Erythroblast (primary cell): ENCODE results near the gene MS4A15.

Experiments
- DNase-seq, 2 experiments: peaks; one replicate each; lab custom pipeline; 2025; lab: John Stamatoyannopoulos, UW
- GATA1 ChIP-seq: IDR thresholded peaks from 2 replicates; pipeline ENCODE4 v1.6.1; 2011; ENCODE audit warnings: low read depth, mild to moderate bottlenecking, control low read depth, low read length, moderate library complexity
- POLR2A ChIP-seq: IDR thresholded peaks from 2 replicates; pipeline ENCODE4 v1.6.1; 2011; ENCODE audit warnings: mild to moderate bottlenecking, low read length

The MS4A15 gene

DNA sequence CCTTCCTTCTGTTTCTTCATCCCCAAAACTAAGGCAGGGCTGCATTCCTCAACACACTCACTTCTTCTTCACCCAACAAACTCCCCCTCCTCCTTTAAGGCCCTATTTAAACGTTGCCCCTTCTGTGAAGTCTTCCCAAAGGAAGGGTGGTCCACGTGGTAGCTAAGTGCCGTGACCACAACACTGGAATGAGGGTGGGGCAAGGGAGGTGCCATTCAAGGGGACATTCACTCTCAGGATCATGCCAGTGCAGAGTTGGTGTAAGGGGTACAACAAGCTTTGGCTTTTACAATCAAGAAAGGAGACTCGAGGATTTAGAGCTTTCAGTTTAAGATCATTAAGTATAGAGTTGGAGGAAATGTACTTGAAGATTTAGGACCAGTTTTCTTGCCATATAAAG, 20.4 kb downstream of the MS4A15 start:
- DNase-seq: no peak
- TF ChIP-seq POLR2A (no peak), GATA1 (no peak)

DNA sequence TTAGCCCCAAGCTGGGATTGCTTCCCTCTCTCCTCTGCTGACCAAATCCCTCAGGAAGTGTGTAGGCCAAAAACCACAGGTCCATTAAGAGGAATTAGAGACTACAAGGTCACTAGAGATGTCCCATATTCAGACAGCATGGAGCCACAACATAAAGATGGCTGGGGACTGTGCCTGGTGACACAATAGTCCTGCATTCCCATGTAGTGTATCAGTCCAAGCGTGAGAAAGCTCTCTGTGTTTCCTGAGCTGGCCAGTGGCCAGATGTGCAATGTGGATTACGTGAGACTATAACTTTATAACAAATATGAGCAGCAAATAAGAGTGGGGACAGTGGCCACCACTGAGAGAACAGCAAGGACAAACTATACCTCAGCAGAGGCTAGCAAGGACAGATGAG, 20.9 kb downstream of the MS4A15 start:
- TF ChIP-seq GATA1: no peak
- TF ChIP-seq POLR2A: no peak
- DNase-seq: no peak

DNA sequence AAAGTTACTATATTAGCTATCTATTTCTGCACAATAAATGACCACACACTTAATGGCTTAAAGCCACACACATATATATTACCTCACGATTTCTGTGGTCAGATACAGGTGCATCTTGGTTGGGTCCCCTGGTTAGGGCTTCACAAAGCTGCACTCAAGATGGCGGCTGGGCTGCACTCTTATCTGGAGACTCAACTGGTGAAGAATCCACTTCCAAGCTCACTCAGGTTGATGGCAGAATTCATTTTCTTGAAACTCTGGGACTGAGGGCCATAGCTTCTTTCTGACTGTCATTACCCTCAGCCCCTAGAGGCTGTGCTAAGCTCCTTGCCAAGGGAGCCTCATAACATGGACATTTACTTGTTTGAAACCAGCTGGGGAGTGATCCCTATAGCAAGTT, 23.4 kb downstream of the MS4A15 start:
- DNase-seq: no peak

DNA sequence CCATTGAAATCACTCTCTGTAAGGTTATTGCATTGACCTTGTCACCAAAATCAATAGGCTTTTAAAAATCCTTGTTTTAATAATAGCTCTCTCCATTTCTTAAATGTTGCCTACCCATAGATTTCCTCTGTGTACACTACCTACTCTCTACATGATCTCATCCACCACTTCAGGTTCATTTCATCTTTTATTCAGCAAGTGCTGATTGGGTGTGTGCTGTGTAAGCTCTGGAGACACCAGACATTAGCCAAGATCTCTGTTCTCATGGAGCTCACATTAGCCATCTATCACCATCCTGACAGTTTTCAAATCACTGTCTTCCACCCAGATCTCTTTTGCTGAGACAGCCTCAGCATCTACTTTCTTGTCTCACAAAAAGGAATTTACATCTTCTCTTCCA, 24.1 kb downstream of the MS4A15 start:
- no peak for TF ChIP-seq POLR2A
- TF ChIP-seq GATA1: no peak
- no peak for DNase-seq

More for the DNA sequence above, 23.4 kb downstream of the MS4A15 start:
- TF ChIP-seq POLR2A: no peak
- TF ChIP-seq GATA1: no peak

DNA sequence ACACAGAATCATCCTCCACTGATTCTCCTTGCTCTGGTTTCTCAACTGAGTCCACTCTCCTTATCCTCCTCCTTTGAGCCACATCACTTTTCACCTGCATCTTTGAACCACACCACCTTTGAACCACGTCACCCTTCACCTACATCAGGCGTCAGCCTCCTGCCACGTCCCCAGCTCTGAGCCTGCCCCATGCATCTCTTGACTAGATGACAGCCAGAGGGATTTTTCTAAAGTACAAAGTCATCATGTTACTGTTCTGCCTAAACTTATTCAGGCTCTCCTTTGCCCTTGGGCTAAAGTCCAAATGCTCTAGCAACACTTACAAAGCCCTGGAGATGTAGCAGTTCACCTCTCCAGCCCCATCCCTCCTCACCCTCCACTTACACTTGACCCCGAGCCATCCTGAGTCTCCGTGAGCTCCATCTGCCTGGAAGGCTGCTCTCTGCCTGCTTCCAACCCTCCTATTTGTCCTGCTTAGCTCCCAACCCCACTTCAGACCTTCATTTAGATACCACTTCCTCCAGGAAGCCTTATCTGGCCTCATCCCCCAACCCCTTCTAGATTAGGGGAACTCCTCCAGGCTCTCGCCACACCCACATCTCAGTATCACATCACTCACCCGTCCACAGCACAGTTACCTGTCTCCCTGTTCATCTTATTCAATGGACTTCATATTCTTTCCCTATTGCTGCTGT, 24.8 kb downstream of the MS4A15 start:
- DNase-seq: no peak

DNA sequence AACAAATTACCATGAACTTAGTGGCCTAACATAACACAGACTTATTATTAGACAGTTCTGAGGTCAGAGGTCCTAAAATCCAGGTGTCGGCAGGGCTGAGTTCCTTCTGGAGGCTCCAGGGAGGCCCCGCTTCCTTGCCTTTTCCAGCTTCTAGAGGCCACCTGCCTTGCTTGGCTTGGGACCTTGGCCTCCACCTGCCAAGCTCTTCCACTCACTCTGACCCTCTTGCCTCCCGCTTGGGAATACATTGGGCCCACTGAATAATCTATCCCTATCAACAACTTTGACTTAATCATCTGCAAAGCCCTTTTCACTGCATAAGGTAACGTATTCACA, 25.3 kb downstream of the MS4A15 start:
- no peak for DNase-seq
- TF ChIP-seq GATA1 (no peak), POLR2A (no peak)

More for the DNA sequence above, 24.8 kb downstream of the MS4A15 start:
- TF ChIP-seq POLR2A (no peak), GATA1 (no peak)

DNA sequence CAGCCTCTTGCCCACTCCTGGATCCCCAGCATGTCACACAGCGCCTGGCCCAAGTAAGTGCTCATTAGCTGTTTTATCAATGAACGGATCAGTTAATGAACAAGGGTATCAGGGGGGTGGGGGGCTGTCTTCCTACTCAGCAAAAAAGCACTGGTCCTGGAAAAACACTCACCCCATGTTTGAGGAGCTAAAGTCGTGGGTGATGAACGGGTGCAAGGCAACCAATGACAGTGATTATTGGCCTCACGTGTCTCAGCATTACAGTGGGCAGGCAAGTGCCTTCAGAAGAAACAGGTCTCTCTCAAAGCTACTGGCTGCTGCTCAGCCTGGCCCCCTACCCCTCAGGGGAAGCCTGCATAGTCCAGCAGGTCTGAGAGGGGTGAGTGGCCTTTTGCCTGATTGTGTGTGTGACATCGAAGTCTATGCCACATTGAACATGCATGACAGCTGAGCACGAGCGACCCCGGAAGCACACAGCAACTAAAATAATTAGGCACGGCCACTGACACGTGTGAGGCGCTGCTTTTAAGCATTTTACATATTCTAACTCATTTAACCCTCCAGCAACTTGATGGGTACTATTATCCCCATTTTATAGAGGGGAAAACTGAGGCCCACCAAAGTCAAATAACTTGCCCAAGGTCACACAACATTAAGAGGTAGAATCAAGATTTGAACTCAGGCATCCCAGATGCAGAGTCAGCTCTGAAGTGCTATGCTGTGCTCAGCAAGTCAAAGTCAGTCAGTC, 25.9 kb downstream of the MS4A15 start:
- TF ChIP-seq POLR2A (no peak), GATA1 (no peak)
- DNase-seq: no peak

DNA sequence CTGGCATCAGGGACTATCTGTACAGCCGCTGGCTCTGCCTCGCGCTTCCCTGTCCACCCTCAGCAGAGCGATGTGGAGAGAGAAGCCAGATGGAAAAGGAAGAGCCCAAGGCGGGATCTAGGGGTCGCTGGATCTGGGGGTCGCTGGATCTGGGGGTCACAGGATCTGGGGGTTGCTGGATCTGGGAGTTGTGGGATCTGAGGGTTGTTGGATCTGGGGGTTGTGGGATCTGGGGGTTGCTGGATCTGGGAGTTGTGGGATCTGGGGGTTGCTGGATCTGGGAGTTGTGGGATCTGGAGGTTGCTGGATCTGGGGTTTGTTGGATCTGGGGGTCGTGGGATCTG, 26.4 kb downstream of the MS4A15 start:
- no peak for DNase-seq
- no peak for TF ChIP-seq GATA1
- no peak for TF ChIP-seq POLR2A

GRCh38 chr11:60783911-60784310, 27.2 kb downstream of the MS4A15 start:
- TF ChIP-seq POLR2A (no peak), GATA1 (no peak)
- no peak for DNase-seq

DNA sequence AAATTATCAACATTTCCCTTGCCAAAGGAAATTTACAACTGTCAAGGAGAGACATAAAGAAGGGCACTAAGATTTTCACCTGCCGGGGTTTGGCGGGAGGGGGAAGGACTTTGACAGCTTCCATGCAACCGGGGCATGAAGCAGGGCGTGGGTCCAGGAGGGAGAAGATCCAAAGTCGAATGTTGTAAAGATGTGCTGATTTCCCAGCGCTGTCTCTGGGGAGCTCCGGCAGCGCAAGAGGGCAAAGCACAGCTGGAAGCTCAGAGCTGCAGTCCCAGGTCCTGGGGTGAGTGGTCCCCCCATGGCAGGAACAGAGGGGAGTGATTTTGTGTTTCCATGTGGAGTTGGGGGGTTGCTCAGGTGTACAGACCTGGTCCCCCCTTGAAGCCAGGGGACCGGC, 28.5 kb downstream of the MS4A15 start, which contains the start of gene MS4A10:
MS4A10 (plus strand) TSS at position 198 of the 400 bp plus-strand sequence. CDS start 5,003 bp downstream, outside the sequence.
- no peak for DNase-seq
- TF ChIP-seq POLR2A (no peak), GATA1 (no peak)

DNA sequence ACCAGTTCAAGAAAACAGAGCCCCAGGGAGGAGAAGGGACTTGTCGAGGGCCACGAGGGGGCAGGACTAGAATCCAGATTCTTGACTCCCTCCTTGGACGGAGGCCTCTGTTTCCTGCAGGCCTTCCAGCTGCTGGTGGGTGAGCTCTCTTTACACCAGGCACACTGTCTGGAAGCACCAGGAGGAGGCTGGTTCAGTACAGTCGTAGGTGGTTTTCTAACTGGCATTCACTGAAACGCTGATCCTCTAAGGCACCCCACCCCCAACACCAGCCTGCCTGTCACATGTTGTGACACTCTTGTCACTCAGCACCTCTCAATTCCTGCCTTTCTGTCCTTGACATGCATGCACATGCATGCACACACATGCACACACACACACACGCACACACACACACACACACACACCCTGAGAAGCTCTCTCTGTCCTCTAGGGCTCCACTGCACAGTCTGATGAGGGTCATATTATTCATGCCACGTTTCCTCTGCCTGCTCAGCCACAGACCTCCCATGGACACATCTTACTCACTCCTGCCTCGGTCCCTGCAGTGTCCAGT, 29.2 kb downstream of the MS4A15 start:
- TF ChIP-seq GATA1 (no peak), POLR2A (no peak)
- DNase-seq: no peak

DNA sequence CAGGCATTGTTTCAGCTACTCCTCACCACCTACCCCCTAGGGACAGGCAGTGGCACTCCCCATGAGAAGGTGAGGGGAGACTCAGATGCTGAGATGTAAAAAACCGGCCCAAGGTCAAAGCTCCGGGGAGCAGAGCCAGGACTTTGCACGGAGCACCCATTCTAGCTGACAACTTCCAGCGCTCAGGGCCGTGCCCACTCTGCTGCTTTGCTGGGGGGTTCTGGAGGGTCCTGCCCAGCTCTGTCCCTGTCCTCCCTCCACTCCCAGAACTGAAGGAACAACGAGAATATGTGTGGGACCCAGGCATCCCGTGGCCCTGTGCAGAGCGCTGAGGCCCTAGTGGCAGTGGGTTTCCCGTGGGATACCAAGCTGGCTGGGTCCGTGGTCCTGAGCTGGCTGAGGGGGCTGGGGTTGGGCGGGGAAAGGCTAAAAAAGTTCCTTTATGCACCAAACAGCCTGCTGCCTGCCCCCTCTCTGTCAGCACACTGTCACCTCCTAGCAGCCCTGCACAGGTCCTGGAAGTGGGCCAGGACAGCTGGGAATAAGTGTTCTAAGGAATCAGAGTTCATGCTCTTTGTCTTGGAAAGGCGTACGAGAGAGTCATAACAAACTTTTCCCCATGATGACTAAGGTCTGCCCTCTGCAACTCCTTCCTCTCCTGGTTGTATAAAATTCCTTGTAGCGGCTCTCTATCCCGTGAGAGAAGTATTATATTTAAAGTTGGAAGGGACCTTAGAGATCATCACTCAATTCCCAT, 30.3 kb downstream of the MS4A15 start:
- no peak for TF ChIP-seq GATA1
- TF ChIP-seq POLR2A: no peak
- DNase-seq: no peak

DNA sequence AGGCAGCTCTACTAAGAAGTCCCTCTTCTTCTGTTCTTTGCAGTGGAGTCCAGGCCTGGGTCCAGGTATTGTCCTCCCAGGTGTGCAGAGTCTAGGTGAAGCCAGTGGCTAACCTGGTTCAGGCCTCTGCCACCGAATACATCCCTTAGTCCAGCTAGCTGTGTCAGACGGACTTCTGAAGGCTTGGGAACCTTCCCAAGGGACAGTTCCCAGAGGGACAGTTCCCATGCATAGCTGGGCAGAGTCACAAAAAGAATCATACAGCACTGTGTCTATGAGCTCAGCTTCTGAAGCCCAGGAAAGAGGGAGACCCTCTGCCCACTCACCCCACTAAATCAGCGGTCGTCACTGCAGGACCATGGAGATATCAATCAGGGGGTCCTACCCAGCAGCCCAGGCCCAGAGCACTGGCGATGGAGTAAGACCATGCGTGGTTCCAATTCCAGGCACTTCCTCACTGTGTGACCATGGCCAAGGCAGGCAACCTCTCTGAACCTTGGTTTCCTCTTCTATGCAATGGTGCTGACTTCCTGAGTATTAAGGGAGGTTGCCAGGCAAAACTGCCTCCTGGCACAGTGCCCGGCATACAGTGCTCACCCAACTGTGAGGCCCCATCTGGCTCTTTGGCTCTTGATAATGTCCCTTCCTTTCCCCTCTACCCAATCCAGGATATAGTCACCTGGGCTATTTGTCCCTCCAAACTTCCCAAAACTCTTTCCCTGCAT, 31.9 kb downstream of the MS4A15 start:
- TF ChIP-seq POLR2A (no peak), GATA1 (no peak)
- no peak for DNase-seq

- TF ChIP-seq POLR2A (no peak), GATA1 (no peak)
- no peak for DNase-seq
Measured at GRCh38 chr11:60790726-60791125, 34.1 kb downstream of the MS4A15 start.
